GM12892 (cell line): ENCODE measurements around the gene C10orf105.

Experiments
- POLR2A ChIP-seq: IDR thresholded peaks from 2 replicates; pipeline ENCODE4 v1.6.1; 2011; ENCODE audit warnings: low read depth, low read length, control low read depth
- POLR2AphosphoS5 ChIP-seq: IDR thresholded peaks from 2 replicates; pipeline ENCODE4 v1.6.1; 2011; ENCODE audit warnings: low read depth, low read length, control low read depth
- TAF1 ChIP-seq: IDR thresholded peaks from 2 replicates; pipeline ENCODE4 v1.6.1; 2011; ENCODE audit warnings: low read depth, mild to moderate bottlenecking, control low read depth, low read length, borderline replicate concordance

- TF ChIP-seq POLR2A (no peak), POLR2AphosphoS5 (no peak), TAF1 (no peak)
These were observed 54.1 kb downstream of the C10orf105 start for GRCh38 chr10:71665456-71665855.
